HFF-Myc (cell line): ENCODE results near the gene ST6GALNAC3.

Experiments
- DNase-seq: peaks from one replicate; pipeline ENCODE4 v3.0.0-alpha.2; 2011; ENCODE audit warnings: low read depth; ENCODE audit errors: extremely low read depth
- H3K4me3 ChIP-seq: replicated peaks from 2 replicates; pipeline ENCODE4 v1.5.1; 2011; ENCODE audit warnings: low read depth, mild to moderate bottlenecking, control low read depth, low read length
- CTCF ChIP-seq: IDR thresholded peaks from 2 replicates; pipeline ENCODE4 v1.5.1; 2012; ENCODE audit warnings: mild to moderate bottlenecking, low read depth, low read length, control low read depth; ENCODE audit errors: missing control alignments

ST6GALNAC3 gene

DNA sequence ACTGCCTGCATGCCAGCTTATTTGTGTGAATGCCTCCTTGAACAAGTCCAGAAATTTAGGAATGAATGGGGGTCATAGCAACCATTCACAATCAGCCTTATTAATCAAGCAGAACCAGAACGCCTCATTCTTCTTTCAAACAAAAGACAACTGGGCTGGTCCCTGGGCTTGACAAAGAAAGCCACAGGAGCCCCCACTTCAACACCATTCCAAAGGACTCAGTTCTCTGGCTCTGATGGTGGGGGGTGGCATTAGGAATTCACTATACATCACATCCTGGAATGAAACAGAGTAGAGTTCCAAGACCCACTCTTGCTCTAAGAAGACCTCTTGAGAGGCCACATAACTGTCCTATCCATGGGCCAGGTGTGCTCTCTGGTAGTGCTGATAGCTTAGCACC is 606.1 kb downstream of the ST6GALNAC3 start:
- H3K4me3 ChIP-seq: no peak overlapping the region
- no peak for TF ChIP-seq CTCF
- DNase-seq: no peak

DNA sequence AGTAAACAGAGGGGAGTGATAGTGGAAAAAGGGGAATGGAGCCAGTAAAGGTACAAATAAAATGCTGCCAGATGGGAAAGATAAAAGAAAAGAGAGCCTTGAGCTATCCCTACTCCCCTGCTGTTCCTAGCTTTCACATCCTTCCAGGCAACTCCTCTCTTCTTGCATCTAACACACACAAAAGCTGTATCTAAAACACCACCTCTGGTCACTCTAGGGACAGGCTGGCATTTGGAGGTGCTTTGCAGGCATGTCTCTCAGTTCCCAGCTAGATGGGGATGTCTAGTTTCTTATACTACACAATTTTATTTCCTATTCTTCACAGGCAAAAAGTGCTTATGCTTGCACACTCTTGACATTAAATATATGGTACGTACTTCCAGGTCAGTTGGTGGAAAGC is 607.6 kb downstream of the ST6GALNAC3 start:
- DNase-seq: no peak
- TF ChIP-seq CTCF: no peak
- H3K4me3 ChIP-seq: no peak overlapping the region
